Astrocyte (in vitro differentiated cells and primary cell): ENCODE results near the gene PPP2R2C. TPM values are rescaled to one million over a fixed set of nuclear protein-coding genes. Genes with fewer than 3 reads are reported as not detected.

ENCODE experiments used
- DNase-seq: peaks from one replicate; pipeline ENCODE4 v3.0.0-alpha.2; 2010; ENCODE audit warnings: low read depth
- FAIRE-seq: peaks from 2 replicates; lab custom pipeline; 2011; peaks lifted over from hg19 to GRCh38; lab: Jason Lieb, UNC
- H2AFZ ChIP-seq: 2 replicates; pipeline ENCODE4 v1.6.0; 2012; ENCODE audit warnings: low read depth, low read length, inconsistent platforms
- H3K27ac ChIP-seq: 2 replicates; pipeline ENCODE4 v1.5.1; 2011; ENCODE audit warnings: low read depth, low read length, inconsistent platforms
- H3K27me3 ChIP-seq: 2 replicates; pipeline ENCODE4 v1.6.0; 2011; ENCODE audit warnings: low read length, inconsistent platforms; ENCODE audit not compliant: insufficient read depth
- H3K36me3 ChIP-seq: 2 replicates; pipeline ENCODE4 v1.5.1; 2011; ENCODE audit warnings: low read length, inconsistent platforms; ENCODE audit not compliant: insufficient read depth
- H3K4me1 ChIP-seq: 2 replicates; pipeline ENCODE4 v1.5.1; 2011; ENCODE audit warnings: low read length, inconsistent platforms; ENCODE audit not compliant: insufficient read depth
- H3K4me2 ChIP-seq: 2 replicates; pipeline ENCODE4 v1.6.0; 2012; ENCODE audit warnings: low read length, inconsistent platforms
- H3K4me3 ChIP-seq: 2 replicates; pipeline ENCODE4 v1.5.1; 2011; ENCODE audit warnings: low read depth, mild to moderate bottlenecking, low read length, inconsistent platforms; ENCODE audit not compliant: insufficient read depth
- H3K79me2 ChIP-seq: 2 replicates; pipeline ENCODE4 v1.6.0; 2012; ENCODE audit warnings: mild to moderate bottlenecking, low read length, inconsistent platforms; ENCODE audit not compliant: insufficient read depth
- H3K9ac ChIP-seq: 2 replicates; pipeline ENCODE4 v1.6.0; 2012; ENCODE audit warnings: mild to moderate bottlenecking, low read length, inconsistent platforms
- H3K9me3 ChIP-seq: 2 replicates; pipeline ENCODE4 v1.5.1; 2012; ENCODE audit warnings: low read depth, mild to moderate bottlenecking, low read length, inconsistent platforms; ENCODE audit not compliant: insufficient read depth
- H4K20me1 ChIP-seq: 2 replicates; pipeline ENCODE4 v1.6.0; 2012; ENCODE audit warnings: low read length, inconsistent platforms; ENCODE audit not compliant: insufficient read depth
- H3K27ac Mint-ChIP-seq: one replicate; pipeline ENCODE4 v1.8.0; 2021; ENCODE audit warnings: mild to moderate bottlenecking, mixed read lengths; ENCODE audit not compliant: unreplicated experiment
- H3K27me3 Mint-ChIP-seq: one replicate; pipeline ENCODE4 v1.8.0; 2021; ENCODE audit warnings: low read depth, mixed read lengths; ENCODE audit not compliant: unreplicated experiment
- H3K36me3 Mint-ChIP-seq: one replicate; pipeline ENCODE4 v1.8.0; 2021; ENCODE audit warnings: low read depth, mixed read lengths; ENCODE audit not compliant: unreplicated experiment
- H3K4me1 Mint-ChIP-seq: one replicate; pipeline ENCODE4 v1.8.0; 2021; ENCODE audit warnings: low read depth, mixed read lengths; ENCODE audit not compliant: unreplicated experiment
- H3K4me3 Mint-ChIP-seq: one replicate; pipeline ENCODE4 v1.8.0; 2021; ENCODE audit warnings: mild to moderate bottlenecking, moderate library complexity, mixed read lengths; ENCODE audit not compliant: unreplicated experiment
- H3K9me3 Mint-ChIP-seq: one replicate; pipeline ENCODE4 v1.8.0; 2021; ENCODE audit warnings: mild to moderate bottlenecking, mixed read lengths; ENCODE audit not compliant: unreplicated experiment
- CTCF ChIP-seq: IDR thresholded peaks from 2 replicates; pipeline ENCODE4 v1.5.1; 2011; ENCODE audit warnings: low read depth, mild to moderate bottlenecking, inconsistent platforms, low read length, moderate library complexity; ENCODE audit not compliant: insufficient read depth
- EZH2 ChIP-seq: IDR thresholded peaks from 2 replicates; pipeline ENCODE4 v1.6.1; 2012; ENCODE audit warnings: mild to moderate bottlenecking, low read length, inconsistent platforms; ENCODE audit not compliant: insufficient read depth
- total RNA-seq: library from RNA; stranded (reverse); gene quantifications from 2 replicates; pipeline ENCODE4 v1.2.1, GENCODE V29; 2021

The PPP2R2C gene
- total RNA-seq, 1 donor from 2014 or later = 1.1 TPM

- no peaks in the 10 kb centered on the region for H3K36me3 ChIP-seq
- no peaks in the 10 kb centered on the region for H3K4me1 Mint-ChIP-seq
- H3K9me3 ChIP-seq = no peaks in the 10 kb centered on the region
- no peaks in the 10 kb centered on the region for H3K79me2 ChIP-seq
- H3K27ac Mint-ChIP-seq = no peak overlapping the region
- FAIRE-seq (no peak), DNase-seq (no peak)
- no peaks in the 10 kb centered on the region for H3K9me3 Mint-ChIP-seq
- H3K4me2 ChIP-seq = no peak overlapping the region
- H3K9ac ChIP-seq = no peak overlapping the region
- peaks cover 52% of the 10 kb centered on the region for H3K36me3 Mint-ChIP-seq
- no peak overlapping the region for H3K4me3 Mint-ChIP-seq
- H3K4me1 ChIP-seq = no peaks in the 10 kb centered on the region
- H4K20me1 ChIP-seq = peaks cover 3% of the 10 kb centered on the region
- no peaks in the 10 kb centered on the region for H3K27me3 Mint-ChIP-seq
- TF ChIP-seq CTCF = no peak
- TF ChIP-seq EZH2 = no peak
- H2AFZ ChIP-seq = no peak overlapping the region
- H3K4me3 ChIP-seq = no peak overlapping the region
- H3K27ac ChIP-seq = no peak overlapping the region
- no peaks in the 10 kb centered on the region for H3K27me3 ChIP-seq
Observed at GRCh38 chr4:6298035-6298434, 174.4 kb downstream of the PPP2R2C start.

- H3K79me2 ChIP-seq = no peaks in the 10 kb centered on the region
- Mint-ChIP-seq H3K4me3 (no peak overlapping the region), H3K4me1 (no peaks in the 10 kb centered on the region), H3K27ac (no peak overlapping the region), H3K27me3 (no peaks in the 10 kb centered on the region), H3K9me3 (no peaks in the 10 kb centered on the region), H3K36me3 (peaks cover 56% of the 10 kb centered on the region)
- H3K9ac ChIP-seq = no peak overlapping the region
- no peaks in the 10 kb centered on the region for H3K4me1 ChIP-seq
- DNase-seq (no peak), FAIRE-seq (no peak)
- H3K36me3 ChIP-seq = no peaks in the 10 kb centered on the region
- no peaks in the 10 kb centered on the region for H4K20me1 ChIP-seq
- H2AFZ ChIP-seq = no peak overlapping the region
- no peaks in the 10 kb centered on the region for H3K9me3 ChIP-seq
- no peaks in the 10 kb centered on the region for H3K27me3 ChIP-seq
- H3K27ac ChIP-seq = no peak overlapping the region
- H3K4me2 ChIP-seq = no peak overlapping the region
- TF ChIP-seq CTCF = no peak
- no peak for TF ChIP-seq EZH2
- no peak overlapping the region for H3K4me3 ChIP-seq
Observed at GRCh38 chr4:6297266-6297815, 175.1 kb downstream of the PPP2R2C start.

- Histone ChIP-seq H3K27me3 (no peaks in the 10 kb centered on the region), H3K9ac (no peak overlapping the region), H3K4me2 (no peak overlapping the region), H3K4me3 (no peak overlapping the region), H3K27ac (no peak overlapping the region), H3K4me1 (no peaks in the 10 kb centered on the region), H2AFZ (no peak overlapping the region), H3K9me3 (no peaks in the 10 kb centered on the region), H3K79me2 (no peaks in the 10 kb centered on the region), H3K36me3 (no peaks in the 10 kb centered on the region), H4K20me1 (no peaks in the 10 kb centered on the region)
- FAIRE-seq (no peak), DNase-seq (no peak)
- Mint-ChIP-seq H3K36me3 (peaks cover 45% of the 10 kb centered on the region), H3K4me1 (no peaks in the 10 kb centered on the region), H3K4me3 (no peak overlapping the region), H3K27me3 (no peaks in the 10 kb centered on the region), H3K27ac (no peak overlapping the region), H3K9me3 (no peaks in the 10 kb centered on the region)
- TF ChIP-seq EZH2 (no peak), CTCF (no peak)
Observed at GRCh38 chr4:6296026-6296425, 176.4 kb downstream of the PPP2R2C start.
